GM21447 (cell line): ENCODE data around the gene BABAM2.
"Not testable (repeated sequence)": the region's sequence is repeated elsewhere in the genome, so short reads cannot be mapped to it uniquely, and the experiment has no call there.

Experiments used
- ATAC-seq: cut with Tn5 transposase; IDR thresholded peaks from one replicate; pipeline ENCODE4 v1.9.1; 2021; ENCODE audit not compliant: unreplicated experiment

Gene BABAM2

GRCh38 chr2:28227498-28227897, 337.0 kb downstream of the BABAM2 start:
- ATAC-seq: no peak

- ATAC-seq: no peak
Measured at GRCh38 chr2:28228434-28228995, 338.0 kb downstream of the BABAM2 start.

- no peak for ATAC-seq
Measured at GRCh38 chr2:28231110-28231631, 340.6 kb downstream of the BABAM2 start.

- no peak for ATAC-seq
Measured at GRCh38 chr2:28232295-28232694, 341.8 kb downstream of the BABAM2 start.

- no peak for ATAC-seq
Measured at GRCh38 chr2:28233164-28233676, 342.7 kb downstream of the BABAM2 start.

- ATAC-seq: no peak
Measured at GRCh38 chr2:28234807-28235206, 344.3 kb downstream of the BABAM2 start.

- no peak for ATAC-seq
Measured at GRCh38 chr2:28239207-28239606, 348.7 kb downstream of the BABAM2 start.

GRCh38 chr2:28240937-28241336, 350.4 kb downstream of the BABAM2 start:
- ATAC-seq: no peak

GRCh38 chr2:28247290-28247689, 356.8 kb downstream of the BABAM2 start:
- ATAC-seq: no peak

GRCh38 chr2:28247734-28248133, 357.2 kb downstream of the BABAM2 start:
- ATAC-seq: no peak

GRCh38 chr2:28248511-28248910, 358.0 kb downstream of the BABAM2 start:
- ATAC-seq: no peak

- no peak for ATAC-seq
Measured at GRCh38 chr2:28250006-28250405, 359.5 kb downstream of the BABAM2 start.

GRCh38 chr2:28251337-28251736, 360.8 kb downstream of the BABAM2 start:
- ATAC-seq: no peak

- ATAC-seq: peak; percentile 95
Measured at GRCh38 chr2:28252311-28252710, 361.8 kb downstream of the BABAM2 start.

- ATAC-seq: no peak
Measured at GRCh38 chr2:28253543-28253942, 363.0 kb downstream of the BABAM2 start.

- ATAC-seq: not testable (repeated sequence)
Measured at GRCh38 chr2:28255231-28255630, 364.7 kb downstream of the BABAM2 start.

GRCh38 chr2:28257182-28257581, 366.7 kb downstream of the BABAM2 start:
- ATAC-seq: no peak

GRCh38 chr2:28259226-28259625, 368.7 kb downstream of the BABAM2 start:
- ATAC-seq: not testable (repeated sequence)

GRCh38 chr2:28263690-28264089, 373.2 kb downstream of the BABAM2 start:
- no peak for ATAC-seq

- ATAC-seq: no peak
Measured at GRCh38 chr2:28267282-28267681, 376.8 kb downstream of the BABAM2 start.

- ATAC-seq: no peak
Measured at GRCh38 chr2:28268386-28268785, 377.9 kb downstream of the BABAM2 start.

GRCh38 chr2:28269019-28269784, 378.7 kb downstream of the BABAM2 start:
- ATAC-seq: no peak
